SIG-M5 (cell line): ENCODE data around the gene PODN.

Source experiments
- DNase-seq: peaks from one replicate; lab custom pipeline; 2025; lab: John Stamatoyannopoulos, UW

The PODN gene

DNA sequence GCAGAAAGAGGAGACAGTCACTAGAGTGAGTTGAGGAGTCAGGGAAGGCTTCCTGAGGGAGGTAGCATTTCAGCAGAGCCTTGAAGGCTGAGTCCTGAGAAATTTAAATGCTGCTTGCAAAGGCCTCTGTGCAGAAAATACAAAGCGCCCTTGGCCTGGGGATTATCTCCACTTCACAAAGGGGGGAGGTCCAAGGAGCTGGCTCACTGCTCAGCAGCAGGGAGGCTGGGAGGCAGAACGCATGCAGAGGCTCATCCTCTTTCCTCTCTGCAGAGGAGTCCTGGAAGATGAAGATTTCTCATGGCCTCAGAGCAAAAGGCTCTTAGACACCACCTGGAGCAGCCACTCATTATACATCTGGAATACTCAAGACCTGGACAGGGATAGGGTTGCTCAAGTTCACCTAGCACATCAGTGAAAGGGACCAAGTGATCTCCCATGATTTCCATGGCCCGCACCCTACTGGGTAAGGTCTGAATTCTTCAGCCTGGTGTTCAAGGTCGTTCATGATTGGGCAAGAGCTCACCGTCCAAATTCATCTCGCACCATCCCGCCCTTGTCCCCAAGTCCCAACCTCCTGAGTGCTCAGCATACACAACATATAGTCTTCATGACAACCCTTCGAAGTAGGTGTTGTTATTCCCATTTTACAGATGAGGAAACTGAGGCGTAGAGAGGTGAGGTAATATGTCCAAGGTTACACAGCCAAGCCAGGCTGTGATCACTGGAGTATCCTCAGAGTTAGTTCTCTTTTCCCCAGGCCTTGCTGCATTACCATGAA, 71.4 kb downstream of the PODN start:
- no peak for DNase-seq

DNA sequence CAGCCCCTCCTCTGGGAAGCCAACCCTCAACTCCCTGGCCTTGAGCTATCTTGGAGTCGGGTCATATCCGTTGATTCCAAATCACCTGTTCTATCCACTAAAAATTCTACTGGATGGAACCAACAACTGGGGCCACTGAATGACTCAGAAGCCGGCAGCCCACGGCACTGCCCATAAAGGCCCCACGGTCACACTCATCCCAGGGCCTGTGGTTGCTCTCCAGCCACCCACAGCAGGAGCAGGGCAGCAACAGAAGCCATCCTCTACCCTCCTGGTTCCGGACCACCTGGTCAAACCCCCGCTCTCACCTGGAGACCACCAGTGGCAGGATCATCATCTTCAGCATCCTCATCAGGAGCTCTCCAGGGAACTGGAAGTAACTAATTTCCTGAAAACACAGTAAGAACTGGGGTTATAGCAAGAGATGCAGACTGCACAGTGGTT, 72.1 kb downstream of the PODN start:
- DNase-seq = no peak
